Chondrocyte (in vitro differentiated cells): Measurements from ENCODE around the gene GNMT. TPM values are rescaled to one million over a fixed set of nuclear protein-coding genes. Genes with fewer than 3 reads are reported as not detected.

Experiments used
- DNase-seq: peaks from one replicate; pipeline ENCODE4 v3.0.0; 2021; ENCODE audit warnings: mixed read lengths, low spot score
- H3K27ac Mint-ChIP-seq: one replicate; pipeline ENCODE4 v1.8.0; 2021; ENCODE audit warnings: mild to moderate bottlenecking, moderate library complexity, mixed read lengths; ENCODE audit not compliant: unreplicated experiment
- H3K27me3 Mint-ChIP-seq: 2 replicates; pipeline ENCODE4 v1.8.0; 2021; ENCODE audit warnings: low read depth, mixed read lengths
- H3K36me3 Mint-ChIP-seq: 2 replicates; pipeline ENCODE4 v1.8.0; 2021; ENCODE audit warnings: low read depth, mixed read lengths
- H3K4me1 Mint-ChIP-seq: 2 replicates; pipeline ENCODE4 v1.8.0; 2021; ENCODE audit warnings: low read depth, mild to moderate bottlenecking, mixed read lengths
- H3K4me3 Mint-ChIP-seq: one replicate; pipeline ENCODE4 v1.8.0; 2021; ENCODE audit warnings: mild to moderate bottlenecking, moderate library complexity, mixed read lengths; ENCODE audit not compliant: unreplicated experiment
- H3K9me3 Mint-ChIP-seq: 2 replicates; pipeline ENCODE4 v1.8.0; 2021; ENCODE audit warnings: low read depth, mixed read lengths
- CTCF ChIP-seq: fragments of 200-600 bp; sonication (generic); IDR thresholded peaks from 2 replicates; pipeline ENCODE4 v1.5.0; 2021; ENCODE audit warnings: antibody characterized with exemption, mild to moderate bottlenecking, moderate library complexity
- total RNA-seq: library from RNA; stranded (reverse); gene quantifications from 3 replicates; pipeline ENCODE4 v1.2.1, GENCODE V29; 2021

The GNMT gene
- total RNA-seq, 1 donor from 2014 or later, result not detected

GRCh38 chr6:42921801-42922200, 38.8 kb upstream of the GNMT start:
- no peak for TF ChIP-seq CTCF
- Mint-ChIP-seq H3K27ac (no peak overlapping the region), H3K4me3 (no peak overlapping the region), H3K4me1 (no peaks in the 10 kb centered on the region), H3K27me3 (no peaks in the 10 kb centered on the region), H3K9me3 (no peaks in the 10 kb centered on the region), H3K36me3 (no peaks in the 10 kb centered on the region)
- DNase-seq, result no peak

GRCh38 chr6:42923666-42924065, 36.9 kb upstream of the GNMT start:
- Mint-ChIP-seq H3K27ac (no peak overlapping the region), H3K9me3 (no peaks in the 10 kb centered on the region), H3K4me1 (peaks cover 4% of the 10 kb centered on the region), H3K36me3 (no peaks in the 10 kb centered on the region), H3K4me3 (no peak overlapping the region), H3K27me3 (no peaks in the 10 kb centered on the region)
- no peak for DNase-seq
- TF ChIP-seq CTCF, result no peak

- Mint-ChIP-seq H3K36me3 (no peaks in the 10 kb centered on the region), H3K4me3 (no peak overlapping the region), H3K4me1 (peaks cover 10% of the 10 kb centered on the region), H3K27me3 (no peaks in the 10 kb centered on the region), H3K9me3 (no peaks in the 10 kb centered on the region), H3K27ac (peak overlapping the region; percentile 36)
- no peak for DNase-seq
- no peak for TF ChIP-seq CTCF
Observed at GRCh38 chr6:42925248-42925857, 35.2 kb upstream of the GNMT start.

- peak; percentile 96 for DNase-seq
- peak within 1 kb of the TSS; percentile 99 for H3K27ac Mint-ChIP-seq
- H3K9me3 Mint-ChIP-seq, result no peaks in the 10 kb centered on the region
- H3K36me3 Mint-ChIP-seq, result peaks cover 3% of the 10 kb centered on the region
- H3K4me3 Mint-ChIP-seq, result peak within 1 kb of the TSS; percentile 84
- TF ChIP-seq CTCF, result peak; percentile 16
- H3K27me3 Mint-ChIP-seq, result no peaks in the 10 kb centered on the region
- peaks cover 26% of the 10 kb centered on the region for H3K4me1 Mint-ChIP-seq
Observed at GRCh38 chr6:42928986-42929820, 31.4 kb upstream of the GNMT start, which contains the start of gene CNPY3. Gene CNPY3, plus strand, starts transcription at chr6:42929480. Its CDS starts 91 bp downstream, at chr6:42929571.

GRCh38 chr6:42929821-42930360, 30.7 kb upstream of the GNMT start:
- H3K4me3 Mint-ChIP-seq, result peak overlapping the region; percentile 84
- H3K27me3 Mint-ChIP-seq, result no peaks in the 10 kb centered on the region
- DNase-seq, result no peak
- no peaks in the 10 kb centered on the region for H3K9me3 Mint-ChIP-seq
- H3K27ac Mint-ChIP-seq, result peak overlapping the region; percentile 99
- H3K4me1 Mint-ChIP-seq, result peaks cover 26% of the 10 kb centered on the region
- TF ChIP-seq CTCF, result no peak
- H3K36me3 Mint-ChIP-seq, result peaks cover 3% of the 10 kb centered on the region
